ENCODE data around the gene EEFSEC.

EEFSEC gene

DNA sequence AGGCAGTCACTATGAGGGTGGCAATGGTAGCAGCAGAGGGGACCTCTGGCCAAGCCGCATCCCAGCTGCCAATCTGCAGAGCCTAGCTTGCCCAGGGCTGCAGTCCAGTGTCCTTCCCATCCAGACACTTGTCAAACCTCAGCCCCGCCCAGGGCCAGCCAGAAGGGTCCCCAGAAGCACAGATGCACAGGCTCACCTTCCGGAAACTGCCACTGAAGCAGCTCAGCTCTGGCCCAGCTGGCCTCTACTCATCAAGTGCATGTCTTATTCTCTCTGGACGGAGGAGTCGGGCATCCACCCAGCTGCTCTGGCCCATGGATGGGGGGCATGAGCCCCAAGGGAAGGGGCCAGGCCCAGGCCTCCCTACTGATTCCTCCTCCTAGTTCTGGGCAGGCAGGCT is 244.2 kb downstream of the EEFSEC start:
- no peak for DNase-seq (ENCODE audit: low read depth in 1 of 2, low spot score in 1 of 2)
- no peak overlapping the region for H3K27ac ChIP-seq (replicated peaks)
- TF ChIP-seq GABPA (IDR thresholded peaks at IDR 0.05; ENCODE audit: low read depth), result no peak

DNA sequence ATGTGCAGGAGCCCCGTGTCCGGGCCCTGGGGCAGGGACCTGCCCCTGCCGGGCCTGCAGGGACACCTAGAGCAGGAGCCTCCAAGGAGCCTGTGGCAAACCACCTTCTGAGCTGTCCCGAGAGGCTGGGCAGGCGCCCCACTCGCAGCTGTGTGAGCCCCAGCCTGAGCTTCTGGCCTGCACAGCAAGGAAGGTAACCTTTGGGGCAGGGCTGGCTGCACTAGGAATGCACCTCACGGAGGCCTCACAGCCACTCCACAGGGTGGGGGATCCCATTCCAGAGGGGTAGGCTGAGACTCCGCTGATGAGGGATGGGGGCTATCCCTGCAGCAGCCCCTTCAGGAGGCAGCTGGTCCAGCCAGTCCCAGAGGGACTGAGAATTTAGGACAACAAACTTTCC is 245.3 kb downstream of the EEFSEC start:
- DNase-seq (ENCODE audit: low read depth in 1 of 2, low spot score in 1 of 2), result no peak
- H3K4me3 ChIP-seq (replicated peaks; ENCODE audit: insufficient read depth, low read length), result no peak overlapping the region
- no peaks in the 10 kb centered on the region for H3K27me3 ChIP-seq (ENCODE audit: insufficient read depth, poor library complexity, severe bottlenecking)
- TF ChIP-seq GABPA (IDR thresholded peaks at IDR 0.05; ENCODE audit: low read depth) (no peak), POLR2AphosphoS5 (IDR thresholded peaks at IDR 0.05; ENCODE audit: low read depth) (no peak)
- TF ChIP-seq, protein P1, sequence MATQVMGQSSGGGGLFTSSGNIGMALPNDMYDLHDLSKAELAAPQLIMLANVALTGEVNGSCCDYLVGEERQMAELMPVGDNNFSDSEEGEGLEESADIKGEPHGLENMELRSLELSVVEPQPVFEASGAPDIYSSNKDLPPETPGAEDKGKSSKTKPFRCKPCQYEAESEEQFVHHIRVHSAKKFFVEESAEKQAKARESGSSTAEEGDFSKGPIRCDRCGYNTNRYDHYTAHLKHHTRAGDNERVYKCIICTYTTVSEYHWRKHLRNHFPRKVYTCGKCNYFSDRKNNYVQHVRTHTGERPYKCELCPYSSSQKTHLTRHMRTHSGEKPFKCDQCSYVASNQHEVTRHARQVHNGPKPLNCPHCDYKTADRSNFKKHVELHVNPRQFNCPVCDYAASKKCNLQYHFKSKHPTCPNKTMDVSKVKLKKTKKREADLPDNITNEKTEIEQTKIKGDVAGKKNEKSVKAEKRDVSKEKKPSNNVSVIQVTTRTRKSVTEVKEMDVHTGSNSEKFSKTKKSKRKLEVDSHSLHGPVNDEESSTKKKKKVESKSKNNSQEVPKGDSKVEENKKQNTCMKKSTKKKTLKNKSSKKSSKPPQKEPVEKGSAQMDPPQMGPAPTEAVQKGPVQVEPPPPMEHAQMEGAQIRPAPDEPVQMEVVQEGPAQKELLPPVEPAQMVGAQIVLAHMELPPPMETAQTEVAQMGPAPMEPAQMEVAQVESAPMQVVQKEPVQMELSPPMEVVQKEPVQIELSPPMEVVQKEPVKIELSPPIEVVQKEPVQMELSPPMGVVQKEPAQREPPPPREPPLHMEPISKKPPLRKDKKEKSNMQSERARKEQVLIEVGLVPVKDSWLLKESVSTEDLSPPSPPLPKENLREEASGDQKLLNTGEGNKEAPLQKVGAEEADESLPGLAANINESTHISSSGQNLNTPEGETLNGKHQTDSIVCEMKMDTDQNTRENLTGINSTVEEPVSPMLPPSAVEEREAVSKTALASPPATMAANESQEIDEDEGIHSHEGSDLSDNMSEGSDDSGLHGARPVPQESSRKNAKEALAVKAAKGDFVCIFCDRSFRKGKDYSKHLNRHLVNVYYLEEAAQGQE (IDR thresholded peaks at IDR 0.05; ENCODE audit: insufficient replicate concordance, low read depth), result no peak
- TF ChIP-seq, protein P2, sequence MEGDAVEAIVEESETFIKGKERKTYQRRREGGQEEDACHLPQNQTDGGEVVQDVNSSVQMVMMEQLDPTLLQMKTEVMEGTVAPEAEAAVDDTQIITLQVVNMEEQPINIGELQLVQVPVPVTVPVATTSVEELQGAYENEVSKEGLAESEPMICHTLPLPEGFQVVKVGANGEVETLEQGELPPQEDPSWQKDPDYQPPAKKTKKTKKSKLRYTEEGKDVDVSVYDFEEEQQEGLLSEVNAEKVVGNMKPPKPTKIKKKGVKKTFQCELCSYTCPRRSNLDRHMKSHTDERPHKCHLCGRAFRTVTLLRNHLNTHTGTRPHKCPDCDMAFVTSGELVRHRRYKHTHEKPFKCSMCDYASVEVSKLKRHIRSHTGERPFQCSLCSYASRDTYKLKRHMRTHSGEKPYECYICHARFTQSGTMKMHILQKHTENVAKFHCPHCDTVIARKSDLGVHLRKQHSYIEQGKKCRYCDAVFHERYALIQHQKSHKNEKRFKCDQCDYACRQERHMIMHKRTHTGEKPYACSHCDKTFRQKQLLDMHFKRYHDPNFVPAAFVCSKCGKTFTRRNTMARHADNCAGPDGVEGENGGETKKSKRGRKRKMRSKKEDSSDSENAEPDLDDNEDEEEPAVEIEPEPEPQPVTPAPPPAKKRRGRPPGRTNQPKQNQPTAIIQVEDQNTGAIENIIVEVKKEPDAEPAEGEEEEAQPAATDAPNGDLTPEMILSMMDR (IDR thresholded peaks at IDR 0.05; ENCODE audit: insufficient read depth, low read length), result no peak
- no peak overlapping the region for H3K27ac ChIP-seq (replicated peaks)

More for the DNA sequence above, 244.2 kb downstream of the EEFSEC start:
- Histone ChIP-seq H3K27me3 (ENCODE audit: insufficient read depth, poor library complexity, severe bottlenecking) (no peaks in the 10 kb centered on the region), H3K4me3 (replicated peaks; ENCODE audit: insufficient read depth, low read length) (no peak overlapping the region)

DNA sequence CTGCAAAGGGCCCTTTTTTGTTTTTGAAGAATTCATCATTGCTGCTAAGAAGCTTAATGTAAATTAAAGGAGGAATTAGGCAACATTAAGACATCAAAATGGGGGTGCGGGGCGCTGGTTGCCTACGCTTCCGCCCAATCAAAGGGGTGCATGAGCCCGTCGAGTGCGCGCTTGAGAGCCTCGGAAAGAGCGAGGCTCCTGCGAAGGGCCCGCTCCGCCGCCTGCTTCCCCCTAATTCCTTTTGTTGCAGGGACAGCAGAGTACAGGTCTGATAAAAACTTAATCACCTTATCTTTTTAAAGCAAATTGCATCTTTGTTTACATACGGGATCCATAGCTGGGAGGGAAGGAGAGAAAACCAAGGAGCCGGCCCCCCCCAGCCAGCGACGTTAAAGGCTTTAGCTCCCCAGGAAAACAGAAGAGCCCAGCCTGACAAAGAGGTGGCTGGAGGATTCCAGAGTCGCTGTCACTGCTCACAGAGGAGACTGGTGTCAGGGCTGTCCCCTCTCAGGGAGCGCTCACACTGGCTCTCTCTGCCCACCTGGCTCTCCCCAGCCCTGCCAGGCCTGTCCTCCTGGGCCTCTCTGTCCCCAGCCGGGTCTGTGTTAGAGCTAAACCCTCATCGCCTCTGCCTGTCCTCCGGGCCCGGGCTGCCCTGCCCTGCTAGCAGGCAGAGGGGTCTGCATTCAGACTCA is 246.1 kb downstream of the EEFSEC start:
- H3K4me3 ChIP-seq (replicated peaks; ENCODE audit: insufficient read depth, low read length), result no peak overlapping the region
- no peak overlapping the region for H3K27ac ChIP-seq (replicated peaks)
- TF ChIP-seq POLR2AphosphoS5 (IDR thresholded peaks at IDR 0.05; ENCODE audit: low read depth), result no peak
- TF ChIP-seq, protein P2 (IDR thresholded peaks at IDR 0.05; ENCODE audit: insufficient read depth, low read length), result no peak
- TF ChIP-seq, protein P1 (IDR thresholded peaks at IDR 0.05; ENCODE audit: insufficient replicate concordance, low read depth), result no peak
- no peak for TF ChIP-seq SPI1 (IDR thresholded peaks at IDR 0.05; ENCODE audit: borderline replicate concordance, low read depth)
- no peak for TF ChIP-seq GABPA (IDR thresholded peaks at IDR 0.05; ENCODE audit: low read depth)
- DNase-seq (ENCODE audit: low read depth in 1 of 2, low spot score in 1 of 2), result no peak
- no peaks in the 10 kb centered on the region for H3K27me3 ChIP-seq (ENCODE audit: insufficient read depth, poor library complexity, severe bottlenecking)

DNA sequence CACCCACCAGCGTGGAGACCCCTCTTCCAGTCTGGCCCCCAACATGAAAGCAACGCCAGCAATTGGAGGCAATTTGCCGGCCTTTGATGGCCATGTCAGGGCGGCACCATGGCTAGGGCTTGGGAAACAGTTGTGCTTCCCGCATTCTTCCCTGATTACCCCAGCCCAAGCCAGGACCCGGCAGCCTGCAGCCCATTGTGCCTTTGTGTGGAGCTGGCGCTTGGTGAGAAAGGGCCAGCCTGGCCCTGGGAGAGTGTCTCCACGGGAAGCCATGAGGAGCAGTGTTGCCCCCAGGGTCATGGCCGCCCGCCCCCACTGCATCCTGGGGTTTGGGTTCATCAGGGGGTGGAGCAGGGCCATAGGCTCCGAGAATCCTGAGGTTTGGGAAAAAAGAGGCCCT is 247.4 kb downstream of the EEFSEC start:
- no peaks in the 10 kb centered on the region for H3K27me3 ChIP-seq (ENCODE audit: insufficient read depth, poor library complexity, severe bottlenecking)
- DNase-seq (ENCODE audit: low read depth in 1 of 2, low spot score in 1 of 2), result no peak
- TF ChIP-seq SPI1 (IDR thresholded peaks at IDR 0.05; ENCODE audit: borderline replicate concordance, low read depth) (no peak), GABPA (IDR thresholded peaks at IDR 0.05; ENCODE audit: low read depth) (no peak)
- TF ChIP-seq, protein P1 (IDR thresholded peaks at IDR 0.05; ENCODE audit: insufficient replicate concordance, low read depth), result no peak
- TF ChIP-seq, protein P2 (IDR thresholded peaks at IDR 0.05; ENCODE audit: insufficient read depth, low read length), result no peak
- no peak overlapping the region for H3K4me3 ChIP-seq (replicated peaks; ENCODE audit: insufficient read depth, low read length)
- H3K27ac ChIP-seq (replicated peaks), result no peak overlapping the region

Data from HL-60 (cell line).